HG03469 (cell line): ENCODE results near the gene DNAJC10.
"Not testable (repeated sequence)": the region's sequence is repeated elsewhere in the genome, so short reads cannot be mapped to it uniquely, and the experiment has no call there.

Experiments used
- ATAC-seq: cut with Tn5 transposase; IDR thresholded peaks from one replicate; pipeline ENCODE4 v1.9.1; 2021; ENCODE audit warnings: mild to moderate bottlenecking, moderate library complexity, moderate number of reproducible peaks; ENCODE audit not compliant: unreplicated experiment

DNAJC10 gene

GRCh38 chr2:182782686-182783085, 66.6 kb downstream of the DNAJC10 start:
- ATAC-seq, result not testable (repeated sequence)

DNA sequence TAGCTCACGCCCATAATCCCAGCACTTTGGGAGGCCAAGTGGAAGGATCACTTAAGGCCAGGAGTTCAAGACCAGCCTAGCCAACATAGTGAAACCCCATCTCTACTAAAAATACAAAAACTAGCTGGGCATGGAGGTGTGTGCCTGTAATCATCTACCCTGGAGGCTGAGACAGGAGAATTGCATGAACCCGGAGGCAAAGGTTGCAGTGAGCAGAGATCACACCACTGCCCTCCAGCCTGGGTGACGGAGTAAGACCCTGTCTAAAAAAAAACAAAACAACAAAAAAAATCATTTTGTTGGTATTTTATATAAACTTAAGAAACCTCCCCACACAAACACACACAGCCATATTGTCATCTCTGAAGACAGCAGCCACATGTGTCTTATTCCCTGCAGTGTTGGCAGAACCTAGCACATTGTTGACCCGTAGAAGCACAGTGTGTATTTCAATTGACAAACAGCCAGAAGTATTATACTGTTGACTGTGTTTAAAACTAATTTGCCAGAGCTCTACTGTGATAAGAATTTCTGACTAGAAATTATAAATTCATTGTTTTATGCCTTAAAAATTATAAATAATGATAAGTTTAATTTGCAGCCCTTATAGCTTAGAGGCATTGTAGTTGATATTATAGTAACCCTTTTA, 68.1 kb downstream of the DNAJC10 start:
- no peak for ATAC-seq

GRCh38 chr2:182784777-182785176, 68.7 kb downstream of the DNAJC10 start:
- ATAC-seq, result no peak

DNA sequence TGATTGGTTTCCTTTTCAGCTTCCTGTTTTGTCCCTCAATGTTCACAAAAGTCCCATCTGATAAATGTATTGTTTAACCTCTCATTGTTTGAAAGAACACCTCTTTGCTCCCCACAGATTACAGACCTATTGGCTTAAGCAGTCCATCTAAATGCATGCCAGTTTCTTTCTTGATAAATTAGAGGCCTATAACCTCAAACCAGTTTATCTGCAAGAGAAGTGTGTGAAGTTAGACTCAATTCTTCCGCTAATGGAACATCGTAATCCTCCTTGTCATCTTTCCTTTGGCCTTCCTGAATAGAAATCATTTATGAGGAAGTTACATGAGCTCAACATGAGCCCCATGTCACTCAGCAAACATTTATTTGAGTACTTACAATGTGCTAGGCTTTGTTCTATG, 76.4 kb downstream of the DNAJC10 start:
- no peak for ATAC-seq

DNA sequence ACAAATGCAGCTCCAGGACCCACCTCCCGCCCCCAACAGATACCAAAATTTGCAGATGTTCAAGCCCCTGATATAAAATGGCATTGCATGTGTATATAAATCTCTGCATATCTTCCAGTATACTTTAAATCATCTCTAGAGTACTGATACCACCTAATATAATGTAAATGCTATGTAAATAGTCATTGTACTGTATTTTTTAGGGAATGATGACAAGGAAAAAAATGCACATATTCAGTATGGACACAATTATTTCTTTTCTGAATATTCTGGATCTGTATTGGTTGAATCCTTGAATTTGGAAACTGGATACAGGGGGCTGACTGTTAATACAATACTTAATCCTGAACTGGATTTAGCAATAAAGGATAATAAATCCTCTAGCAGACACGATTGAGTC, 82.7 kb downstream of the DNAJC10 start:
- ATAC-seq, result no peak

- no peak for ATAC-seq
These were observed 88.1 kb downstream of the DNAJC10 start for GRCh38 chr2:182804128-182804527.

DNA sequence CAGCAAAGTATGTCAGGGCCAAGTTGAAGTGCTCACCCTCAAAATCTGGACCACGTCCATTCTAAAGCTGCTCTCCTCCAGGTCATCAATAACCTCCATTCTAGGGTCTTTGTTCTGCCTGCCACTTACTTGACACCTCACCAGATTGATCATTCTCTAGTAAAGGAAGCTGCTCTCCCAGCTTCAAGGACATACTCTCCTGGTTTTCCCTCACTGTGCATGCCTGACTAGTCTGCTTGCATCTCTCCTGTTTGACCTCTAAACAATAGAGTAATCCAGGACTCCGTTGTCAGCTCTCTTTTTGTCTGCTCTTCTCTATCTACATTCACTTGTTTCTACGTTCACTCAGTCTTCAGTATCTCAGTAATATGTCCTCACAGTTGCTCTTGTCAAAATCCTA, 91.3 kb downstream of the DNAJC10 start:
- no peak for ATAC-seq

- no peak for ATAC-seq
These were observed 94.0 kb downstream of the DNAJC10 start for GRCh38 chr2:182810087-182810486.

DNA sequence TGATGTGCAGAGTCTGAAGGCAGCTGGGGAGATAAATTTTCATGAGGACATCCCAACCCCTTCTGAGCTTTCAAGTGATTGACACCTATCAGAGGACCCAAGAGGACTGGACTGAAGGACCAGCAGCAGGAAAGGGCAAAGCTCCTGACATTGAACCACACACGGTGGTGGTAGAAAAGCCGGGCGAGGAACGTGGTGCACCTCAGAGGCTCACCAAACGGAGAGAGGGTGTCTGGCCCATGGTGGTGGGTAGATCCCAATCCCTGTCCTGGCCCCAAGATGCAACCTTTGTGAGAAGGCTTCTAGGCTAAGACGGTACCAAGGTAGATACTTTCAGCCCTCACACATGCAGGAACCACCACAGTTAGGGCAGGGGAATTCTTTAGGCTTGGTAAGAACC, 98.3 kb downstream of the DNAJC10 start:
- ATAC-seq, result no peak

DNA sequence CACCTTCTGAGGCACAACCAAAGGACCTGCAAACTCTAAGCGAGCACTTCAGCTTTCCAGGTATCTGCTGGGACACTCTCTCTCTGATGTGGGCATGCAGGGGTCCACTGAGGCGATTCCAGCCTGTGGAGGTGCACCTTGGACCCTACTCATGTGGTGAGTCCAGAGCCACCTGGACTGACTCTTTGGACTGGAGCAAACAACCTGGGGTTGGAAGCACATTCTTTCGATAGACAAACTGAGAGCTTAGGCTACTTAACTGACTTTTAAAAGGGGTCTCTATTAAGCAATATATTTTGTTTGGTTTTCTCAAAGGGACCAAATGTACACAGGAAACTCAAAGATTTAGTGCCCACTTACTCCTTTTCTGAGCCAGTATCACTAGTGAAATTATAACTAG, 98.7 kb downstream of the DNAJC10 start:
- no peak for ATAC-seq

- ATAC-seq, result no peak
These were observed 100.8 kb downstream of the DNAJC10 start for GRCh38 chr2:182816866-182817265.

DNA sequence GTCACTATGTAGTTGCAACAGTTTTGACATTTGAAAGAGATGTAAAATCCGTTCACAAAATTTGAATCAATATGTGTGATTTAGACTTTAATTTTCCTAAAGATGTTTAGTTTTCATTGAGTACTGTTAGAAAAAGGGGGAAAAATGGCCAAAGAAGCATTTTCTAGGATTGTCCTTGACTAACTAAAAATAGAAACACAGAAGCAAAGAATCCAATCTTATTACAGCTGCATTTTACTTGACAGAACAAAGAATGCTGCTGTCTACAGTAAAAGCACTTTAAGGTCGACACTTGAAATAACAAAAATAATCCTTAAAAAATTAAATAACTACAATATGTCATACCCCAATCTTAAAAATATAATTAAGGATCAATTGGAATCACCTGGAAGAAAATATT, 101.5 kb downstream of the DNAJC10 start:
- no peak for ATAC-seq

DNA sequence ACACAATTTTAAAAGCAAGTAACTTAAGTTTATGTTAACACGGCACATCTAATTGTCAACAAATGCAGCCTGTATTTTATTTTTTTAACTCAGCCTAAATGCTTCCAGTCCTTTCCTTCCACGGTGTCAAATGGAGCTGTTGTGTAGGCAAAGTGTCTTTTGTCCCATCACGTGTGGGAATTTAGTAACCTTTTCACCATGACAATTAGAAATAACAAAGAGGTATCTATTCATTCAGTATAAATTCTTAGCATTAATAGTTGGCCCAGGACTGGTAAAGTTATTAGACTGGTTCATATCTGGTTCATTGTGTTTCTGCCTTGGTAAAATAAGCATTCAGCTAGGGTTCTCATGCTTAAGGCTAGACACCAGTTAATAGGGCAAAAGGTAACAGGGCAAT, 102.4 kb downstream of the DNAJC10 start:
- no peak for ATAC-seq

DNA sequence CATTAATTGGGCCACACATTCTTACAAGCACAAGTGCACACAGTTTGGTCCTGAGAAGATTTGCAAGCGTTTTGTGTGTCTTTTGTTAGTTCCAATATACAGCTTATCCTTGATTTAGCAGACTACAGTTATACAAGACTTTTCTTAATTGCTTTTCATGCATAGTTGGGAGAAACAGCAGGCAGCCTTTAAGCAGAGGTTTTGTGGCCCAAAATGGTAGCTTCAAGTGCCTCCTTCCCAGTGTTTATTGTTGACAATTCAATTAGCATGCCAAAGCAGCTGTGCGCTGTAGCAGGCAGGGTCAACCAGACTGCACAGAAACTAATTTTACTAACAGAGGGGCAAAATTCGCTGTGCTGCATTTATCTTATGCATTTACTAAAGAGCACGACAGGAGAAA, 102.9 kb downstream of the DNAJC10 start:
- no peak for ATAC-seq

GRCh38 chr2:182819412-182819811, 103.4 kb downstream of the DNAJC10 start:
- no peak for ATAC-seq

DNA sequence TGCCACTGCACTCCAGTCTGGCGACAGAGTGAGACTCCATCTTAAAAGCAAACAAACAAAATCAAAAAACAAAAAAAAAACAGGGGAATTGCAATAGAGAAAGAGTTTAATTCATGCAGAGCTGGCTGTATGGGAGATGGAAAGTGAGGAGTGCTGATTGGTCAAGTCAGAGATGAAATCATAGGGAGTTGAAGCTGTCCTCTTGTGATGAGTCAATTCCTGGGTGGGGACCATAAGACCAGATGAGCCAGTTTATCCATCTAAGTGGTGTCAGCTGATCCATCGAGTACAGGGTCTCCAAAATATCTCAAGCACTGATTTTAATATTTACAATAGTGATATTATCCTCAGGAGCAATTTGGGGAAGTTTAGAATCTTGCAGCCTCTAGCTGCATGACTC, 105.1 kb downstream of the DNAJC10 start:
- no peak for ATAC-seq

- ATAC-seq, result no peak
These were observed 106.7 kb downstream of the DNAJC10 start for GRCh38 chr2:182822733-182823132.

- ATAC-seq, result no peak
These were observed 108.2 kb downstream of the DNAJC10 start for GRCh38 chr2:182824056-182824766.

- no peak for ATAC-seq
These were observed 108.7 kb downstream of the DNAJC10 start for GRCh38 chr2:182824767-182825158.

GRCh38 chr2:182826064-182826463, 110.0 kb downstream of the DNAJC10 start:
- no peak for ATAC-seq

DNA sequence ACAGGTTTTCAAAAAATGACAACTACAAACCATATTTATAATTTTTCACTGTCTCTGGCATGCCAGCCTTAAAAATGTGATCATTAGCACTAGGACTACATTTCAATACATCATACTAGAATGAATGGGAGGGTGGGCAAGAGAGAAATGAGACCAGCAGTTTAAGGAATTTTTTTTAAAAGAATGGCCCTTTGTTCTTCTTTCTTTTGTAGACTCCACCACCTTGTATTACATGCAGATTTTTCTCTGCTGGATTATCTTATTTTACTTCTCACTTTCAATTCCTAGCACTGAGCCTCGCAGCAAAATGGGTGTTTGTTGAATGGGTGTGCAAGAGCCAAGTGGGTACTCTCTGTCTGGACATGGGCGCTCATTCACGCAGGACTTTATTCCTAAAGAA, 110.4 kb downstream of the DNAJC10 start:
- no peak for ATAC-seq

DNA sequence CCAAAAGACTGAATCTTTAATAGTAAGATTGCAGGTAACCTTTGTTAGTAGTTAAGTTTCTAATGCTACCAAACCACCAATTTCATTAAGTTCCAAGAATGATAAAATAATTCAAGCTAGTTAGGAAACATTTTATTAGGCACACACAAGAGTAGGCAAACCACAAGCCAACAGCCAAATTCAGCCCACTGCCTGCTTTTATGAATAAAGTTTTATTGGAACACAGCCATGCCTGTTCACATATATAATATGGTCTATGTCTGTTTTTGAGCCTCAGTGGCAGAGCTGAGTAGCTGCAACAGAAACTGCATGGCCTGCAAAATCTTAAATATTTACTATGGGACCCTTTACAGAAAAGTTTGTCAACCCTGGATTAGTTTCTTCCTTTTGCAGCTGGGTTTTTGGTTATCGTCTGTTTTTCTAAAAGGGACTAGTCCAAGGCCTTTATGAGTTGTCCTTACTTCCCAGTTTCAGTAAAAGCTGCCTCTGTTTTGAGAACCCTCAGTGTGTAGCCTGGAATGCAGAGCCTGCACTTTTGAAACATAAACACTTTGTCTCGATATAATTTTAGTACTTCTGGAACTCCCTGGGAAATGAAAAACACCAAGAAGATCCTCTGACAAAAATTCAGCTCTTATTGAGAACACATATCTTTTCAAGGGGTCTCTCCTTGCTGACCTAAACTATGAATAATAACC, 111.3 kb downstream of the DNAJC10 start:
- ATAC-seq, result no peak
